Right kidney (tissue), 1 donor: ENCODE results near the gene HERC4.
"Not testable (repeated sequence)": the region's sequence is repeated elsewhere in the genome, so short reads cannot be mapped to it uniquely, and the experiment has no call there.

Experiments
- DNase-seq: peaks from one replicate; pipeline ENCODE4 v3.0.0-alpha.2; 2016

The HERC4 gene

GRCh38 chr10:68047554-68048327, 27.3 kb downstream of the HERC4 start:
- DNase-seq = no peak

DNA sequence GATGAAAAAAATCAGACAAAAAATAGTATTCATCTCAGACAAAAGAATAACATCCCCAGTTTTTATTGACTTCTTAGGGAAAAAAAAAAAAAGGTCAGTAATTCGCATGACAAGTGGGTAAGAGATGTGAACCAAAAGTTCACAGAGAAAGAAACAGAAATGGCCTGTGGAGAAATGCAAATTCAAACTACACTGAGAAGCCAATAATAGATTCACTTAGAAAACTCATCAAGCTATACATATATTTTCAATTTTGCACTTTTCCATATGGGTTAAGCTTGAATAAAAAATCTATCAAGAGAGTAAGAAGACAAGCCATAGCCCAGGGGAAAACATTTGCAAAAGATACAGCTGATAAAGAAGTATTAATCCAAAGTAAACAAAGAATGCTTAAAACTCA, 28.0 kb downstream of the HERC4 start:
- DNase-seq = no peak

- DNase-seq = no peak
Measured at GRCh38 chr10:68046642-68047041, 28.4 kb downstream of the HERC4 start.

DNA sequence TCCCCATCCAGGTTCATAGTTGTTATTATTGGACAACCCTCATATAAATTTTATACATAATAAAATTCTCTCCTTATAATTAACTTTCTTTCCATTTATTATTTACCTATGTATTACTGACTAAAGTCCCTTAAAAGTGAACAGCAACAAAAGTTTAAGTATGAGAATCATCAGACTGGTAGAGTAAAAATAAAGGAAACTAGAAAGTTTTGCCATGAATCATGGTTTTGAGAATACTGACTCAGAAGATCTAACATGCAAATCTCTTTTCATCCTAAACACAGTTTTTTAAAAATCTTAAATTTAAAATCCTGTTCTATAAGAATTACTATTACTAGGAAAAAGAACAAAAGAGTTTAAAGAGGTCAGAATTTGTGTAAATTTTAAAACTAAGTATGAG, 32.1 kb downstream of the HERC4 start:
- DNase-seq = no peak

DNA sequence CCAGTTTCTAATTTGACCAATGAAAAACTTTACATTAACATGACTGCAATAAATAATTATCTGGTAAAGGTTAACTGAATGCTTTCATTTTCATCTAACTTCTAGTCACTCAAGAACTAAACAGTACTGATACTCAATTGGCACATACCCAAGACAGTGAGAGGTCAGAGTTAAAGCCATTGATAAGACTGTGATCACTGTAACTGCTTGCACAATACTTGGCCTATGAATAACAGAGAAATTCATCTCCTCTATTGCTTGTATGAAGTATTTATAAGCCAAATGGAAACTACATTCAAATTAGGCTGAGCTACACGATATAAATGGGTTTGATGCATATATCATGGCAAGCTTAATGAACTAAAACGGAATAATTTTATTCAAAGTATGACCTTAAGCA, 43.0 kb downstream of the HERC4 start:
- DNase-seq = no peak

DNA sequence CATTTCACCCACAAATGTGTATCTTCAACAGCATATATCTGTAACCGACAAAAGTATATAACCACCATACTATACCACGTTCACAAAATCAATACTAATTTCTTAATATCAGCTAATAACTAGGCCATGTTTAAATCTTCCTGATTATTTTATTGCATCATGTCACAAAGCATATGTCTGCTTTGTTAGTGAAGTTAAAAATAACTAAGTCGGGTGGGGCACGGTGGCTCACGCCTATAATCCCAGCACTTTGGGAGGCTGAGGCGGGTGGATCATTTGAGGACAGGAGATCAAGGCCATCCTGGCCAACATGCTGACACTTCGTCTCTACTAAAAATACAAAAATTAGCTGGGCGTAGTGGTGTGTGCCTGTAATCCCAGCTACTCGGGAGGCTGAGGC, 47.7 kb downstream of the HERC4 start:
- no peak for DNase-seq

DNA sequence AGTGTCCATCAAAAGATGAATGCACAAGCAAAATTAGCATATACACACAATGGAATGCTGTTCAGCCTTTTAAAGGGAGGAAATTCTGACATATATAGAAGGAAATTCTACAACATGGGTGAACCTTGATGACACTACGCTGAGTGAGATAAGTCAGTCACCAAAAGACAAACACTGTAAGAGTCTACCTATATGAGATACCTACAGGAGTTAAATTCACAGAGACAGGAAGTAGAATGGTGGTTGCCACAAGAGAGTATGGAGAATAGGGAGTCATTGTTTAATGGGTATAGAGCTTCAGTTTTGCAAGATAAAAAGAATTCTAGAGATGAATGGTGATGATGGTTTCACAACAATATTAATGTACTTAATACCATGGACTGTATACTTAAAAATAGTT, 51.8 kb downstream of the HERC4 start:
- DNase-seq = no peak

GRCh38 chr10:68022324-68022723, 52.8 kb downstream of the HERC4 start:
- DNase-seq = not testable (repeated sequence)

- DNase-seq = not testable (repeated sequence)
Measured at GRCh38 chr10:68016519-68016918, 58.6 kb downstream of the HERC4 start.

GRCh38 chr10:68010426-68010940, 64.6 kb downstream of the HERC4 start:
- DNase-seq = no peak

- no peak for DNase-seq
Measured at GRCh38 chr10:68007356-68007755, 67.7 kb downstream of the HERC4 start.

- DNase-seq = no peak
Measured at GRCh38 chr10:68001539-68001938, 73.5 kb downstream of the HERC4 start.

GRCh38 chr10:68001000-68001399, 74.1 kb downstream of the HERC4 start:
- DNase-seq = no peak

GRCh38 chr10:67990093-67990492, 85.0 kb downstream of the HERC4 start:
- no peak for DNase-seq

DNA sequence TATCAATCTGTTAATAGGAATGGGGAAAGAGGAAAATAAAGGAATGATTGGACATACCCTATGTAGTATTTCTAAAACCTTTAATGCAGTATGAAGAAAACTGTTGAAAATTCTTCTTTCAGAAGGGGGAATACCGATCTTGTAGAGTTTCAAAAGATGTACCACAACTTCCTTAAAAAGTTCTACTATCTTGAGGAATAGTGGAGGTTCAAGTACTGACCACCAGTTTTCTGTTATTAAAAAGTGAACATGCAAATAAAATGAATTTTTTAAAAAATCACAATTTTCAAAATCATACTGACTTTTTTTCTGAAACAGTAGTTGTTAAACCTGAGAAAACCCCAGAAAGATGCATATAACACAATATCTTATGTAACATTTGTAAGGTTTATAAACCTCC, 86.5 kb downstream of the HERC4 start:
- DNase-seq = no peak

GRCh38 chr10:67982603-67983002, 92.5 kb downstream of the HERC4 start:
- DNase-seq = not testable (repeated sequence)

- no peak for DNase-seq
Measured at GRCh38 chr10:67978749-67979148, 96.3 kb downstream of the HERC4 start.

GRCh38 chr10:67977251-67977650, 97.8 kb downstream of the HERC4 start:
- no peak for DNase-seq

GRCh38 chr10:67976292-67977245, 98.5 kb downstream of the HERC4 start:
- no peak for DNase-seq

DNA sequence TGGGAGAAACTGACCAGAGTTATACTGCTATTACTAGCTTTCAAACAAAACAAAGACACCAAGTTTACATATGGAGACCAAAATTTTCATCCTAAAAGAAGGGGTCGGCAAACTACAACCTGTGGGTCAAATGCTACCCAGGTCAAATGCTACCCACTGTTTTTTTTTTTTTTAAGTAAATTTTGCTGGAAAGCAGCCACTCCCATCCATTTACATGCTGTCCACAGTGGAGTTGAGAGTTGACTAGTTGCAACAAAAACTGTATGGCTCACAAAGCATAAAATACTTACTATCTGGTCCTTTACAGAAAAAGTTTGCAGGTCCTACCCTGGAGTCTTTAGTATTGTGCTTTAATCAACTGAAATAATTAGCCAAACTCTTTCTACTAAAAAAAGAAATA, 99.2 kb downstream of the HERC4 start:
- DNase-seq = no peak

- no peak for DNase-seq
Measured at GRCh38 chr10:67971311-67971710, 103.8 kb downstream of the HERC4 start.

DNA sequence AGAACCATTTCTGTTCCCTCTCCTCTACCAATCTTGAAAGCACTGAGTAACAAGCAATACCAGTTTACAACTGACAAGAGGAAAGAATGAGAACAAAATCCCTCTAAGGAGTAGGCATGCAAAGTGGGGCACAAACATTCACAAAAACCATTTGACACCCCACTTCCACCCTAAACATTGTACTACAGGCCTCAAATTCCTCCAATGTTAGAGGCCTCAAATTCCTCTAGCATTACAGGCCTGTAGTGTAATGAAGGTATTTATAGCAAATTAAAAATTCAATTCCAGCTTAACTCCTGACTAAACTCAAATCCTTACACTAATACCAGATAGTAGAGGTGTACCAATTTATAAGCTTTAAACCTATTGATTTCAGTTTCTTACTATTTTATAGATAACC, 105.2 kb downstream of the HERC4 start:
- no peak for DNase-seq

GRCh38 chr10:67966035-67966434, 109.0 kb downstream of the HERC4 start:
- DNase-seq = not testable (repeated sequence)
